Naive B cell (primary cell): ENCODE results near the gene DBX1. TPM values are rescaled to one million over a fixed set of nuclear protein-coding genes. Genes with fewer than 3 reads are reported as not detected.

Source experiments
- ATAC-seq, 2 donors: fragments of 150-1000 bp; cut with Tn5 transposase; 2 replicates each; pipeline ENCODE4 v1.10.0; 2021; ENCODE audit warnings: low read depth in 2 of 2, mild to moderate bottlenecking in 2 of 2, moderate library complexity in 2 of 2
- DNase-seq: peaks from one replicate; pipeline ENCODE4 v3.0.0; 2022
- H3K27ac Mint-ChIP-seq, 6 donors: one replicate each; pipeline ENCODE4 v1.8.0; 2020 to 2022; ENCODE audit warnings: mild to moderate bottlenecking in 6 of 6, mixed read lengths in 6 of 6, moderate library complexity in 5 of 6, inconsistent platforms in 2 of 6
- H3K27me3 Mint-ChIP-seq, 3 donors: one replicate each; pipeline ENCODE4 v1.8.0; 2021 to 2022; ENCODE audit warnings: mixed read lengths in 3 of 3, mild to moderate bottlenecking in 1 of 3
- H3K36me3 Mint-ChIP-seq, 2 donors: one replicate each; pipeline ENCODE4 v1.8.0; 2020 to 2022; ENCODE audit warnings: mixed read lengths in 2 of 2, inconsistent platforms in 1 of 2, mild to moderate bottlenecking in 1 of 2
- H3K4me1 Mint-ChIP-seq, 3 donors: one replicate each; pipeline ENCODE4 v1.8.0; 2020 to 2022; ENCODE audit warnings: mixed read lengths in 3 of 3, inconsistent platforms in 1 of 3, mild to moderate bottlenecking in 1 of 3, moderate library complexity in 1 of 3
- H3K4me3 Mint-ChIP-seq, 8 donors: one replicate each; pipeline ENCODE4 v1.8.0; 2020 to 2022; ENCODE audit warnings: mild to moderate bottlenecking in 8 of 8, mixed read lengths in 8 of 8, moderate library complexity in 8 of 8, inconsistent platforms in 2 of 8
- H3K9me3 Mint-ChIP-seq, 7 donors: one replicate each; pipeline ENCODE4 v1.8.0; 2020 to 2022; ENCODE audit warnings: mixed read lengths in 7 of 7, mild to moderate bottlenecking in 5 of 7, inconsistent platforms in 2 of 7, moderate library complexity in 1 of 7
- polyA plus RNA-seq, 6 donors: library from polyadenylated mRNA; unstranded; fragments of 300-500 nt; fragmentation: Illumina TruSeq; gene quantifications; one replicate each; pipeline ENCODE4 v1.2.3, GENCODE V29; 2021; ENCODE audit warnings: low read depth in 6 of 6

Gene DBX1
- polyA plus RNA-seq, 6 donors from 2014 or later: not detected

GRCh38 chr11:20127671-20128527, 32.4 kb downstream of the DBX1 start:
- Mint-ChIP-seq H3K36me3 (no peaks in the 10 kb centered on the region), H3K27ac (peak overlapping the region in 2 of 6 donors; percentile 38 to 51), H3K27me3 (peaks cover 23 to 39% (median 28%) of the 10 kb centered on the region in 3 donors), H3K9me3 (no peaks in the 10 kb centered on the region), H3K4me3 (no peak overlapping the region), H3K4me1 (peaks cover 4 to 12% (median 11%) of the 10 kb centered on the region in 3 donors)
- peak; percentile 40 for DNase-seq
- peak; percentile 58 to 76 for ATAC-seq

- peaks cover 11 to 29% (median 20%) of the 10 kb centered on the region in 3 donors for H3K27me3 Mint-ChIP-seq
- H3K9me3 Mint-ChIP-seq: no peaks in the 10 kb centered on the region
- peaks cover 0 to 3% (median 2%) of the 10 kb centered on the region in 3 donors for H3K4me1 Mint-ChIP-seq
- no peaks in the 10 kb centered on the region for H3K36me3 Mint-ChIP-seq
- H3K27ac Mint-ChIP-seq: peak overlapping the region in 1 of 6 donors; percentile 30
- no peak overlapping the region for H3K4me3 Mint-ChIP-seq
- ATAC-seq: no peak
- no peak for DNase-seq
These were observed 33.6 kb downstream of the DBX1 start for GRCh38 chr11:20126724-20127123.

DNA sequence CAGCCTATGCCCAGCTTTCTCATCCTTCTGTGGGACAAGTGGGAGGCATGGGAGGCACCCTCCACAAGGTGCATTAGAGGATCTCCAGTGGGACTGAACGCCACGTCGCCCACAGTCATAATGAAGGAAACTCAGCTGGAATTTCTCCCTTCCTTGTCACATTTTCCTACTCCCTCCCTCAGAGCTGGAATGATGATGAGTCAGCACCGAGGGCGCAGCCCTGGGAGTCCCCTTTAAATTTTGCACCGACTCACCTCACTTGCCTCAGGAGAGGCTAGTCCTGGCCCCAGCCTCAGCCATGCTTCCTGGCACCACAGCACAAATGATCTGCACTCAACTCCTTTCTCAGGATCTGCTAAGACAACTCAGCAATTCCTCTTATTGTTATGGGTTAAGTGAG, 34.3 kb downstream of the DBX1 start:
- peaks cover 8 to 30% (median 18%) of the 10 kb centered on the region in 3 donors for H3K27me3 Mint-ChIP-seq
- H3K27ac Mint-ChIP-seq: no peak overlapping the region
- DNase-seq (no peak), ATAC-seq (no peak)
- H3K36me3 Mint-ChIP-seq: no peaks in the 10 kb centered on the region
- H3K4me3 Mint-ChIP-seq: no peak overlapping the region
- H3K4me1 Mint-ChIP-seq: no peaks in the 10 kb centered on the region
- H3K9me3 Mint-ChIP-seq: no peaks in the 10 kb centered on the region

DNA sequence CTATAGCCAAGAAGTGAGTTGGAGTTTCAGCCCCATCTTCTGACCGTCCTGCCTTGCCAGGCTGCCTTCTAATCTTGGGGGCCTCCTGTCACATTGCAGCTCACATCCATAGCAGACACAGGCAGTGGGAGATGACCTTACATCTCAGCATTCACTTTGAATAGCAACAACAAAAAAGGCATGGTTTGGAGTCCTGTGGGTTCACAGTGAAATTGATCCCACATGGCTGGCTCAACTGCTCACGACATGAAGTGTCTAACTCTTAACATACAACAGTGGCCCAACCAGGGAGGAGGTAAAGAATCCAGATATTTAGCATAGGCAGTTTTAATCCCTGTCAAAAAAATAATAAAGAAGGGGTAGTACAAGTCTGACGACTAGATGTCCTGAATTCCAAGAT, 38.1 kb downstream of the DBX1 start:
- Mint-ChIP-seq H3K4me1 (no peaks in the 10 kb centered on the region), H3K36me3 (peaks cover 0 to 16% of the 10 kb centered on the region in 2 donors), H3K27ac (no peak overlapping the region), H3K27me3 (peaks cover 19 to 29% (median 22%) of the 10 kb centered on the region in 3 donors), H3K4me3 (no peak overlapping the region), H3K9me3 (no peaks in the 10 kb centered on the region)
- DNase-seq (no peak), ATAC-seq (no peak)

DNA sequence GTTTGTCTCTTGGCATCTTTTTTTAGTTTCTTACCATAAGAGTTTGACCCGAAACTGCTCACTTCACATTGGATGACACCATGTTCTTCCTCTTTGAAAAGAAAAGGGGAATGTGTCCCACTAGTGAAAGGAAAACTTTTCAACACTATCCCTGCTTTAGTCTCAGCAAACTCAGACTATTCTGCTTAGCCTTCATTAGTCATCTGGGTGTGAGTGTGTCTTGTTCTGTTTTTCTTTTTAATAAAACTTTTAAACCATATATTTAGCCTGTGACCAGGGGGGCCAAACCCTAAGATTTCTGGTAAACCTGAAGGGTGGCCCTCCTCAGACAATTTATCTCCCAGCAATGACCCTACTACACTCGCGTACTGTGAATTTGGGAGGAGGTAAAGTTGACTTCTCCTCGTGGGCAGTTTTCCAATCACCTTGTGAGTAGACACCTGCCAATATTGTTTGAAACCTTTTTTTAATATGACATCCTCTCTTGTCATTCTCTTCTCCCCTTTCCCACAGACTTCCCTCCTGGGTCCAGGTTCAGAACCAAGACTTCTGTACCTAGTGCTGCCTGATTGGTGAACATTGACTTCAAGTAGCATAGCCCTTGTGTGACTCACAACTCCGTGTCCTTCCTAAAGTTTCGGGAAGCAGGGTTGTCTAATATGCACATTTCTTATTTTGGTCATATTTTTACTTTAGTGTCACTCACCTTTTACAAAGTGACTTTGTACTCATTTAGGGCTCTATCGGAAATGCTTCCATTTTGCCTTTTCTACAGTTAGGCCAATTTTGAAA, 39.9 kb downstream of the DBX1 start:
- no peak for DNase-seq
- no peak for ATAC-seq
- H3K4me1 Mint-ChIP-seq: no peaks in the 10 kb centered on the region
- H3K4me3 Mint-ChIP-seq: no peak overlapping the region
- H3K27me3 Mint-ChIP-seq: peaks cover 14 to 21% (median 19%) of the 10 kb centered on the region in 3 donors
- peaks cover 0 to 16% of the 10 kb centered on the region in 2 donors for H3K36me3 Mint-ChIP-seq
- no peak overlapping the region for H3K27ac Mint-ChIP-seq
- H3K9me3 Mint-ChIP-seq: no peaks in the 10 kb centered on the region

- peaks cover 14 to 21% (median 17%) of the 10 kb centered on the region in 3 donors for H3K27me3 Mint-ChIP-seq
- no peak for ATAC-seq
These were observed 41.0 kb downstream of the DBX1 start for GRCh38 chr11:20119315-20119714.

DNA sequence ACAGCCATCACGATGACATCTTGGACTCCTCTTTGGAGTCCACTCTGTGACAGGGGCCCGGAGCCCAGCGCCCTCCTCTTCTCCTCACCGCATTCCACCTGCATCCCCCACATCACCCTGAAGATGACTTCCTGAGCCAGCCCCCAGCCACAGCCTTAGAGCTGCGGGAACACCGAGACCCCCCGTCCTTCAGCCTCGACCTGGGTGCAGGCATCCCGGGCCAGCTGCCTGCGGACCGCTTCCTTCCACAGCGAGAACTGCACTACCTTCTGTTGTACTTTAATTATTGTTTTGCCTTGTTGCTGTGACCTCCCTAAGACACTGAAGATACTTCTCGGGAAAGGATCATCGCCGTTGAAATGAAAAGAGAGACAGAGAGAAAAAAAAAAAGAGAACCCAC, 42.1 kb downstream of the DBX1 start:
- Mint-ChIP-seq H3K9me3 (no peaks in the 10 kb centered on the region), H3K36me3 (peaks cover 0 to 16% of the 10 kb centered on the region in 2 donors), H3K27me3 (peaks cover 13 to 21% (median 14%) of the 10 kb centered on the region in 3 donors), H3K27ac (peak overlapping the region in 1 of 6 donors; percentile 22), H3K4me3 (no peak overlapping the region), H3K4me1 (peaks cover 0 to 2% (median 2%) of the 10 kb centered on the region in 3 donors)
- DNase-seq: no peak
- no peak for ATAC-seq

More at GRCh38 chr11:20119315-20119714, 41.0 kb downstream of the DBX1 start:
- peaks cover 0 to 16% of the 10 kb centered on the region in 2 donors for H3K36me3 Mint-ChIP-seq
- no peak for DNase-seq
- H3K4me3 Mint-ChIP-seq: no peak overlapping the region
- H3K27ac Mint-ChIP-seq: no peak overlapping the region
- no peaks in the 10 kb centered on the region for H3K4me1 Mint-ChIP-seq
- H3K9me3 Mint-ChIP-seq: no peaks in the 10 kb centered on the region

DNA sequence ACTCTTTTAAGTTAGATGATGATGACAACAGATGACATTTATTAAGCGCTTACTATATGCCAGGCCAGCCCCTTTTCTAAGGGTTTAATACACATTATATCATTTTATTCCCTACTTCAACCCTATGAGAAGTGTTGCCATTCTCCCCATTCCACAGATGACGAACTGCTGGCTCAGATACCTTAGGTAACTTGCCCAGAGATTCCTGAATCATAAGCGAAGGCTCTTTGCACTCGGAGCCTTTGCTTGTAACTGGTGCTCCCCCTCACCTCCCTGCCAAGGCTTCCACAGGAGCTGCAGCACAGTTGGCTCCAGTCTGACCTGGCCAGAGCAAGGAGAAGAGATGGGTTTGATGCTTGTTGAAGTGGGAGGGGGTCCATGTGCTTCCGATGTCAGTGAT, 43.0 kb downstream of the DBX1 start:
- DNase-seq (no peak), ATAC-seq (no peak)
- peaks cover 2 to 6% (median 5%) of the 10 kb centered on the region in 3 donors for H3K4me1 Mint-ChIP-seq
- no peaks in the 10 kb centered on the region for H3K9me3 Mint-ChIP-seq
- H3K27me3 Mint-ChIP-seq: peaks cover 13 to 21% (median 17%) of the 10 kb centered on the region in 3 donors
- peak overlapping the region in 1 of 8 donors; percentile 18 for H3K4me3 Mint-ChIP-seq
- no peak overlapping the region for H3K27ac Mint-ChIP-seq
- peaks cover 0 to 16% of the 10 kb centered on the region in 2 donors for H3K36me3 Mint-ChIP-seq

DNA sequence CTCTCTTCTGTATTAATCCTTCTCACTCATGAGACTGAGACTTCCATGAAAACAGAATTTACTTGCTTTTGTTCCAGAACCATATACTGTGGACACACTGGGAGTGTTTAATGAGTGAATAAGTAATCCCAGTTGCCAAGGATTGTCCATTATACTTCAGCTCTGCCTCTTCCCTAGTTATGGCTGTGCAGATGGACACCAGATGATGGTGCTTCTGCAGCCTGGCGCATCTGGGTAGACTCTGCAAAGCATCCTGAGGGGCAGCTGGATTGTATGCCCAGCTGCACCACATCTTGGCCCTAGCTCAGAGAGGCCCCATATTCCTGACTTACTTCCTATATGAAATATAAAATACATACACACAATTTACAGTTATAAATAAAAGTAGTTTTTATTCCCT, 43.5 kb downstream of the DBX1 start:
- H3K4me3 Mint-ChIP-seq: no peak overlapping the region
- ATAC-seq (no peak), DNase-seq (no peak)
- peaks cover 0 to 16% of the 10 kb centered on the region in 2 donors for H3K36me3 Mint-ChIP-seq
- peaks cover 5 to 6% (median 5%) of the 10 kb centered on the region in 3 donors for H3K4me1 Mint-ChIP-seq
- H3K27me3 Mint-ChIP-seq: peaks cover 13 to 21% (median 20%) of the 10 kb centered on the region in 3 donors
- no peaks in the 10 kb centered on the region for H3K9me3 Mint-ChIP-seq
- no peak overlapping the region for H3K27ac Mint-ChIP-seq

DNA sequence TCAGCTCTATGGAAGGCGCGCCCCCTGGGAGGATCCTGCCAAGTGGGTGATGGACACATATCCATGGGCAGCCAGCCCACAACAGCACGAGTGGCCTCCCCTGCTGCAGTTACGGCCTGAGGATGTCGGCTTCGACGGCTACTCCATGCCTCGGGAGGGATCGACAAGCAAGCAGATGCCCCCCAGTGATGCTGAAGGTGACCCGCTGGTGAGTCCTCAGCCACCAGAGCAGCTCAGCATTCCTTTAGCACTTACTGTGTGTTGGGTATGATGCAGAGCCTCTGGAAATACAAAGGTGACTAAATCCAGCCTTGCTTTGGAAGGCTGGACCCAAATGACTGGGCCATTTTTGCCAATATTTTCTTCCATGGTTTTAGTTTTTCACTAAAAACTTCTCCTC, 45.7 kb downstream of the DBX1 start:
- no peaks in the 10 kb centered on the region for H3K9me3 Mint-ChIP-seq
- no peak overlapping the region for H3K4me3 Mint-ChIP-seq
- no peak for ATAC-seq
- peaks cover 7 to 20% (median 13%) of the 10 kb centered on the region in 3 donors for H3K27me3 Mint-ChIP-seq
- peak overlapping the region in 1 of 6 donors; percentile 53 for H3K27ac Mint-ChIP-seq
- peaks cover 5 to 6% (median 5%) of the 10 kb centered on the region in 3 donors for H3K4me1 Mint-ChIP-seq
- no peak for DNase-seq
- peaks cover 0 to 15% of the 10 kb centered on the region in 2 donors for H3K36me3 Mint-ChIP-seq

GRCh38 chr11:20113149-20113438, 47.2 kb downstream of the DBX1 start:
- Mint-ChIP-seq H3K36me3 (peaks cover 0 to under 1% of the 10 kb centered on the region in 2 donors), H3K4me1 (peaks cover 5 to 6% (median 5%) of the 10 kb centered on the region in 3 donors), H3K4me3 (no peak overlapping the region), H3K27ac (peak overlapping the region in 1 of 6 donors; percentile 24), H3K9me3 (no peaks in the 10 kb centered on the region), H3K27me3 (peaks cover 1 to 8% (median 7%) of the 10 kb centered on the region in 3 donors)
- peak in 1 of 2 donors; percentile 42 for ATAC-seq
- no peak for DNase-seq

DNA sequence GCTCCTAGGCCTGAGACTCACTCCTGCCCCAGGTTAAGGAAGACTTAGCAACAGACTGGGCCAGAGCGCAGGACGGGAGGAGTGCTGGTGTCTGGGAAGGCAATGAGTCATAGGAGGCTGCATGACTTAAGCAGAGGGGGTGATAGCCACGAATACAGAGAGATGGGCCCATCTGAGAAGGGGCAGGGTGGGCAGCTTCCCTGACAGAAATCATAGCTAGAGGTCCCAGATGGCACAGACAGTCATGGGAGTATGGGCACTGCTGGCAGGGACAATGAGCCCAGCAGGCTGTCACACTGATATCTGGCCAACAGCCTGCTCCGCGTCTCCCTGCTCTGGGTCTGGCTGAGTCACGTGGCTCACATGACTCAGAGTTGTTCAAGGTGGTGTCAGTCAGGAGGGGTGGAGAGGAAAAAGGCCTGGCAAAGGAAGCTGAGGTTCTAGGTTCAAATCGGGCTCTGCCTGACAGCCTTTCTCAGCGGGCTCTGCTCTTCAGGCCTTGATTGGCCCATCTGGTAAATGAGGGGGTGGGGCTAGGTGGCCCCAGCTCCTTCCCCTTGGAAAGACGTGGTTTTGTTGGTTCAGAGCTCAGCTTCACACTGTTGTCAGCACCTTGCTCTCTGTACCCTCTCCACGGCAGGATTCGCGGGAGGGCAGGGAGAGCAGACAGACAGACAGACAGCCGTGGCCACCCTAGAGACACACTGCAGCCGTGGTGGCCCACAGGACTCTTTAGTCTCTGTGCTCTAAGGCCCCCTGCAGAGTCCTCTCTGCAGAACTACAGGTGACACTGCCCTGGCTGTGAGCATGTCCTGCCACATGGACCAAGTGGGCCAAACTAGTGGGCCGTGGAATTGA, 47.8 kb downstream of the DBX1 start:
- Mint-ChIP-seq H3K27ac (peak overlapping the region in 1 of 6 donors; percentile 24), H3K27me3 (peaks cover 0 to 8% (median 4%) of the 10 kb centered on the region in 3 donors), H3K4me3 (peak overlapping the region in 1 of 8 donors; percentile 44), H3K9me3 (no peaks in the 10 kb centered on the region), H3K4me1 (peaks cover 5 to 6% (median 5%) of the 10 kb centered on the region in 3 donors), H3K36me3 (no peaks in the 10 kb centered on the region)
- DNase-seq (no peak), ATAC-seq (no peak)

- H3K4me1 Mint-ChIP-seq: peaks cover 5 to 6% (median 5%) of the 10 kb centered on the region in 3 donors
- H3K27me3 Mint-ChIP-seq: peaks cover 0 to 8% (median 4%) of the 10 kb centered on the region in 3 donors
- no peaks in the 10 kb centered on the region for H3K9me3 Mint-ChIP-seq
- no peaks in the 10 kb centered on the region for H3K36me3 Mint-ChIP-seq
- ATAC-seq: no peak
- no peak for DNase-seq
- no peak overlapping the region for H3K4me3 Mint-ChIP-seq
- H3K27ac Mint-ChIP-seq: no peak overlapping the region
These were observed 48.4 kb downstream of the DBX1 start for GRCh38 chr11:20111871-20112270.
